GM21381 (cell line): ENCODE measurements around the gene NPVF.
A peak's percentile ranks its signal among the peaks of the same experiment; 100 is the strongest.

ENCODE experiments used
- ATAC-seq: cut with Tn5 transposase; IDR thresholded peaks from one replicate; pipeline ENCODE4 v1.9.1; 2021; ENCODE audit warnings: mild to moderate bottlenecking, moderate library complexity; ENCODE audit not compliant: unreplicated experiment

Gene NPVF

GRCh38 chr7:25235471-25235870 lies 7.2 kb upstream of the NPVF start:
- ATAC-seq: no peak

GRCh38 chr7:25234336-25234735 lies 6.0 kb upstream of the NPVF start:
- no peak for ATAC-seq

GRCh38 chr7:25223206-25223605 lies 5.1 kb downstream of the NPVF start:
- no peak for ATAC-seq

GRCh38 chr7:25222666-25223065 lies 5.6 kb downstream of the NPVF start:
- no peak for ATAC-seq

GRCh38 chr7:25221009-25221408 lies 7.3 kb downstream of the NPVF start:
- ATAC-seq: no peak

- ATAC-seq: no peak
Observed at GRCh38 chr7:25218191-25218590, 10.1 kb downstream of the NPVF start.

GRCh38 chr7:25216837-25217236 lies 11.4 kb downstream of the NPVF start:
- peak; percentile 51 for ATAC-seq

GRCh38 chr7:25215694-25216335 lies 12.5 kb downstream of the NPVF start:
- ATAC-seq: no peak

GRCh38 chr7:25208525-25209221 lies 19.6 kb downstream of the NPVF start:
- no peak for ATAC-seq

GRCh38 chr7:25207887-25208286 lies 20.4 kb downstream of the NPVF start:
- ATAC-seq: no peak

- ATAC-seq: no peak
Observed at GRCh38 chr7:25206765-25207164, 21.5 kb downstream of the NPVF start.

- no peak for ATAC-seq
Observed at GRCh38 chr7:25196132-25196896, 32.0 kb downstream of the NPVF start.

GRCh38 chr7:25194036-25194435 lies 34.2 kb downstream of the NPVF start:
- no peak for ATAC-seq

- no peak for ATAC-seq
Observed at GRCh38 chr7:25192043-25192442, 36.2 kb downstream of the NPVF start.

GRCh38 chr7:25189197-25189596 lies 39.1 kb downstream of the NPVF start:
- ATAC-seq: no peak

- no peak for ATAC-seq
Observed at GRCh38 chr7:25187932-25188331, 40.4 kb downstream of the NPVF start.

GRCh38 chr7:25186436-25186835 lies 41.9 kb downstream of the NPVF start:
- no peak for ATAC-seq

- no peak for ATAC-seq
Observed at GRCh38 chr7:25181532-25181931, 46.8 kb downstream of the NPVF start.

GRCh38 chr7:25180946-25181345 lies 47.3 kb downstream of the NPVF start:
- no peak for ATAC-seq

- ATAC-seq: no peak
Observed at GRCh38 chr7:25180592-25180923, 47.7 kb downstream of the NPVF start.

- ATAC-seq: peak; percentile 96
Observed at GRCh38 chr7:25179771-25180591, 48.3 kb downstream of the NPVF start.
